GM19099 (cell line): ENCODE data around the gene TOP3B.

Source experiments
- POLR2A ChIP-seq: IDR thresholded peaks from 3 replicates; pipeline ENCODE4 v1.6.1; 2011; ENCODE audit warnings: low read depth; ENCODE audit not compliant: insufficient read length; ENCODE audit errors: extremely low read depth

Gene TOP3B

DNA sequence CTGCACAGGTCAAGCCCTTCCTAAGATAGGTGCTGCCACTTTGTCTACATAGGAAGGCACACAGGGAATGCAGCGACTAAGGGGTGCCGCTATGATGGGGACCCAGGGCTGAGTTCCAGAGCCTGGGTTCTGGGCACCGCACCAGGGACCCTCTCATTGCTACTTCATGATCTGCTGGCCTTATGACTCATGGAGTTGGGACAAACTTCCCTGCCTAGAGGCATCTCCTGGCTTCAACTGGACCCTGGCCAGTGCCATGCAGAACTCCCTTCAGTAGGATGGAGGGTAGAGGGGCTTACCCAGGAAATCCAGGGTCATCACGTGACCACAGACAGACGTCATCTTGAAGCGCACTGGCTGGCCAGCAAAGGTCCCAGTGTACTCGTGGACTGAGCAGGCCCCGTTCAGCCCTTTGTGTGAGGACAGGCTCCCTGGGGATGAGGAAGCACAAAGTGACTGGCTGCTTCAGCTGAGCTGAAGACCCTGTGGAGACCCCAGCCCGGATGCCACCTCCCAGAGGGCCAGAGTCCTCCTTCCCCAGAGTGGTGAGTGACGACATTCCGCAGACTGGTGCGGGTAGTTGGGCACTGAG is 8.4 kb downstream of the TOP3B start:
- no peak for TF ChIP-seq POLR2A

DNA sequence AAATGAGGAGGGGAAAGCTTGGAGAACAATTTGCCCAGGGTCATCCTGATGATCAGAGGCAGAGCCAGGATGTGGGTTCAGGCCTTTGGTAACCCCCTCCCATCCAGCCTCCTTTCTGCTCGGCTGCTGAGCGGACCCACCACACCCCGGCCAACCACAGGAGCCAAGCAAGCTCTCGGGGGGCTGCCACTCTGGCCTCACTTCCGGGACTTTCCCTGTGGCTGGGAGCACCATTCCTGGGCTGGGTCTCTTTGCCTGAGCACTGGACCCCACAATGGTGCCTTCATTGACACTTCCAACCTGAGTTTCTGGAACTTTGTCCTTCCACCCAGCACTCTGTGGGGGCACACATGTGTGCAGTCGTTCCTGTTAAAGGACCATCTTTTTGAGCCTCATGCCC is 9.8 kb downstream of the TOP3B start:
- no peak for TF ChIP-seq POLR2A

DNA sequence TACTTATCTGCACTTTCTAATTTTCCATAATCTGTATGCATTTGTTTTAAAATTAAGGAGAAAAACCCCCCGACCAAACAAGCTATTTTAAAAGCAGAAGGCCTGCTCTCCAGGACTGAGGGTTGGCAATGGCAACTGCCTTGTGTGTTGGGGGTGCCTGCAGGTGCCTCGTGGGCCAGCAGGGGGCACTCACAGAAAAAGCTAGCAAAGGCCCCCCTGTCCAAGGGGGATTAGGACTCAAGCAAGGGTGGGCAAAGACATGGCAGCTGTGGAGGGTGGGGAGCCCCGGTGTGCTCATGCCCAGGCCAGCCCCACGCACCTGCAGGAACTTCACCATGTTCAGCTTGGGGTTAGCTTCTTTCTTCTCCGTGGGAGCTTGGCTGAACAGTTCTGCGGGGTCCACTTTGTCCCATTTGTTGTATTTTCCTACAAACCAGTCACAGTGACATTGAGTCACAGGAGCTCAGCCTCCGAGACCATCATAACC is 10.3 kb downstream of the TOP3B start:
- no peak for TF ChIP-seq POLR2A

DNA sequence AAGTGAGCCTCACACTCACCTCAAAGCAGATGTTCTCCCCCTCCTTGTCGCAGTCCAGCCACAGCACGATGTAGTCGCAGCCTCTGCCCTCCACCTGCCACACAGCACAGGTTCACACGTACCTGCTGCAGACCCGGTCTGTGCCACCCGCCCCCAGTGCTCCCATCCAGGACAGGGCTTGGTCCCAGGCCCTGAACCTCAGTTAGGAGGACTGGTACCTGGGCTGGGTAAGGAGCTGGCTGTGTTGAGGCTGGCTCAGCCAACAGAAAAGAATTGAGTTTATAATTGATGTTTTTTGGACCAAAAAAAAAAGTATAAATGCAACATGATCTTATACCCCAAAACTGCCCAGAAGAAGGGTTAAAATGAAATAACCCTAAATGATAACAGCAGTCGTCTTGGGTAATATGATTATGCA is 10.7 kb downstream of the TOP3B start:
- TF ChIP-seq POLR2A, result no peak

DNA sequence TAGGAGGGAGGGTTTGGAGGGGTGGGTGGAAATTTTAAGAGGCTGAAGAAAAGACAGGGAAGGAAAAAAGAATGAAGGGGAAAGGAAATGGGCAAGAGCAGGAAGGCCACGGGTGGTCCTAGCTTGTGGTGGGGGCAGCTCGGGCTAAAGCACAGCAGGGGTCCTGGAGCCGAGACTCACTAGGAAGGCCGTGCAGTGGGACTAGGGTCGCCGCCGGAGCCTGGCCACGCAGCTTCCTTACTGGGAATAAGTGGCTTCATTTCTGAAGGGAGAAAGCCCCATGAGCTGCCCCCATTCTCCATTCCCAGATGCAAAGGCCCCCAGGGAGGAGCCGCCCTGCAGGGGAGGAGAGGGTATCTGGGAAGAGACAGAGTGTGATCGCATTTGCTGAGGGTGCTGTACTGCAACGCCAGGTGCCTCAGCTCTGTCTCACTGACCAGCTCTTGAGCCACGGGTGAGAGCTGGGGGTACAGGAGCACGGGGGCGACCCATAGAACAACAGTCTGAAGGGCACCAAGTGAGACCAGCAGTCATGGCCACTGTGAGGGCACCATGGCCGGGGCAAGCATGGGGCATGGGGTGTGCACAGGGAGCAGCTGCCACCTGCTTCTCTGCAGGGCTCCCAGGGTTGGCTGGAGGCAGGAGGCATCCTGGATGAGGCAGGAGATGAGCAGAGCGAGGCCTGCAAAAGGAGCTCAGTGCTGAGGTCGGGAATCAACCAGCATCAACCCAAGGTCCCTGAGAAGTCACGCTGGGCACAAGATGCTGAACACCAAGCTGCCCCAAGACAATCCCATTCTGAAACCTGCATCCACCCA is 11.6 kb downstream of the TOP3B start:
- TF ChIP-seq POLR2A, result no peak

DNA sequence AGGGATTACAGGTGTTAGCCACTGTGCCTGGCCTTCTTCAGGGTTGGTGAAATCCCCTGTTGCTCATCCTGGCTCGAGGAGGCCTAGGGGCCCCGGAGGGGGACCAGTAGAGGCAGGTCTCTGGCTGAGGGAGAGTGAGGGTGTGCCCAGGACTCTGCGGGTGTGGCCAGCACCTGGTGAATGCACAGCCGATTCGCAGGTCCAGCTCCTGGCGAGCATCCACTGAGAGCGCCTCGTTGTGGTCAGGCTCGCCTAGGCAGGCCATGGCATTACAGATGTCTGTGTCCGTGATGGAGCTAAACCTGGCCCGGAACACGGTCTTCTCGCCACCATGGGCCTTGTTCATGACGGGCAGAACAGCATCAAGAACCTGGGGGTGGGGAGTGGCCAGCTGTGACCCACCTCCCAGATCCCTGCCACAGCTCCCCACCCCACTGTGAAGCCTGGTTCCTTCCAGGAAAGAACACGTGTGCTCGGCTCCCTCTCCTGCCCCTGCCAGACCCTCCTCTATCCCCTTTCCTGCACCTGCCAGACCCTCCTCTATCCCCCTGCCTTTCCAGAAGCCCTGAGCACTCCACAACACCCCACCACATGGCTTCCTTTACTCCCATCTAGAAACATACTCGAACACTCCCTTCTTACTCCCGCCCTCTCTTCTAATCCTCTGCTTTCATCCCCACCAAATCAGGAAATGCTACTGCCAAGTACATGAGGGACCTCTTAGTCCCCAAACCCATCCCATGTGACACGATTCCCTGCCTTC is 12.4 kb downstream of the TOP3B start:
- TF ChIP-seq POLR2A, result no peak

DNA sequence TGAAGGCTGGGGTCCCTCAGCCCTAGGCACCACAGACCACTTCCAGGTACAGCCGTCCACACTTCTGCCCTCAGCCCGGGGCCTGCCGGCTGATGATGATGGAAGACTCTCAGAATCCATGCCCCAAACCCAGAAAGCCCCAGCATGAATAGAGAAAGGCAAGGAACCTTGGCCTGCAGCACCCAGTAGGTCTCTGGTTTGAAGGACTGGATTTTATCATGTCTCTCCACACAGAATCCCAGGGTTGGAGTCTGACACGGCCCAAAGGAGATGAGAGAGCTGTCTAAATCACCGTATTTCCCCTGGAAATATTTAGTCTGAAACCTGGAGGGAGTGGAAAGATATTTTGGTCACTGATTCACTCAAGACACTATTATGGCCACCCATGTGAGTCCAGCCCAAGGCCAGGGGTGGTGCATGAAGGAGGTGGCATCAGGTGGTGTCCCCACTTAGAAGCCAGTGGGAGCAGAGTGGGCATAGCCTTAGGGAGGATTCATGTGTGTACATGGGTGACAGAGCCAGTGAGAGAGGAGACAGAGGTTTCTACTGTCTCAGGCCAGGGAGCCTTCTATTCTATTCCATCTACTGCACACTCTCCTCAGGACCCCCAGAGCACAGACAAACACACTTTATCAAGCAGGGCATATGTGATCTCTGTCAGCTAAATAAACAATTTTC is 14.0 kb downstream of the TOP3B start:
- TF ChIP-seq POLR2A, result no peak

DNA sequence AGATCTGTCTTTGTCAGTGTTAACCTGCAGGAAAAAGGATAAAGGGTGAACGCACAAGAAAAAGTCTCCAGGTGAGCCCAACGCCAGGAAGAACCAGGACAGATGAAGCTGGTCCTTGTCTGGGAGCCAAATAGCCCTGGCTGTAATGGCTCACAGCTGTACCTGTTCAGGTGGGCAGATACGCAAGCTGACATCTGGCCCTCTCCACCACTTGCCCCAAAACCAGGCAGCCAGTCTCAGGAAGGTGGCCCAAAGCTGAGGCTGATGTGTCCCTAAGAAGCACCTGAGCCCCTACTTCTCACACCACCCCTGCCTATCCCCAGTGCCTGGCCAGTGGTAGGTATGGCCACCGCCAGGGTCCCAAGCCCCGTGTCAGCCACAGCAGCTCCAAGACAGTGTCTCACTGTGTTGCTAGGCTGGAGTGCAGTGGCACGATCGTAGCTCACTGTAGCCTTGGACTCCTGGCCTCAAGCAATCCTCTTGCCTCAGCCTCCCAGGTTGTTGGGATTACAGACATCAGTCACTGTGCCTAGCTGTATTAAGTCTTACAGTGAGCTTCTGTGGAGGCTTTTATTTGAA is 14.8 kb downstream of the TOP3B start:
- TF ChIP-seq POLR2A, result no peak

DNA sequence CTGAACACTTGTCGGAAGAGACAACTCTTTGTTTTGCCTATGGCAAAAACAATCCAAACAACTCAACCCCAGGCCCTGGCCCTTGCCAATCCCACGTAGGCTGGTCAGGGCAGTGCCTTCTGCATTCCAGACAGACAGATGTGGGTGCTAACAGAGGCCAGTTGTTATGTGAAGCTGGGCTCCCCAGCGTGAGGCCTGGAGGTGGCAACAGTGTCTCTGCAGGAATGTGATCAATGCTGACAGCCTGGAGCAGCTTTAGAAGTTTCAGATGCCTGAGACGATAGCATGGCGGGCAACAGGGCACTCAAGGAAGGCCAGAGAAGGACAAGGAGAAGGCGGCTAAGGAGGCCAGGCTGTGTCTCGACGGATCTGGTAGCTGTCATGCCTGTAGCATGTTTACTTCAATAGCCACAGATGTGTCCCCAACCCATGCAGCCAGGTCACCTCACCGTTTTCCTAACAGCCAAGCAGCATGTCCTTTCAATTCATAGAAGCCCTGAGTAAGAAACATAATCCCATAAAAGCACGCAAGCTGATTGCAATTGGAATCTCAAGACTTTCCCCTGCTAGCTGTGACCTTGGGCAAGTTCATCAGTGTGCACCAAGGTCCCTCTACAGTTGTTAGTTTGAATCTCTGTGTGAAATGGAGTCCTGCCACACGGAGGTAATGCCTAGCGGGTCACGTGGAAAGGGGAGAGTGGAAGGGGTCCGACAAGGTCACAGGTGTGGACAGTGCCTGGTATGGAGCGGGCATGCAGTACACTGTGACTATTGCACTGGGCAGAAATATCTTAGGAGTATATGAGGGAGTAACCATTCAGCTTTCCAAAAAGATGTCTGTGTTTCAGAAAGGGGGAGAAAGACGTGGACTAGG is 15.7 kb downstream of the TOP3B start:
- no peak for TF ChIP-seq POLR2A

DNA sequence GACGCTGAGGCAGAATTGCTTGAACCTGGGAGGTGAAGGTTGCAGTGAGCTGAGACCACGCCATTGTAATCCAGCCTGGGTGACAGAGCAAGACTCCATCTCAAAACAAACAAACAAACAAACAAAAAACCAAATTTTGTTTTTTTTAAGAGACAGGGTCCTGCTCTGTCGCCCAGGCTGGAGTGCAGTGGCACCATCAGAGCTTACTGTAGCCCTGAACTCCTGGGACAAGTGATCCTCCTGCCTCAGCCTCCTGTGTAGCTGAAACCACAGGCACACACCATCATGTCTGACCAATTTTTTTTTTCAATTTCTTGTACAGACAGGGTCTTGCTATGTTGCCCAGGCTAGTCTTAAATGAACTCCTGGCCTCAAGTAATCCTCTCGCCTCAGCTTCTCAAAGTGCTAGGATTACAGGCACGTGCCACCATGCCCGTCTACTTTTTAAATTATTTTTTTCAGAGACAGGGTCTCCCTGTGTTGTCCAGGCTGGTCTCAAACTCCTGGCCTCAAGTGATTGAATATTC is 16.8 kb downstream of the TOP3B start:
- TF ChIP-seq POLR2A, result no peak

DNA sequence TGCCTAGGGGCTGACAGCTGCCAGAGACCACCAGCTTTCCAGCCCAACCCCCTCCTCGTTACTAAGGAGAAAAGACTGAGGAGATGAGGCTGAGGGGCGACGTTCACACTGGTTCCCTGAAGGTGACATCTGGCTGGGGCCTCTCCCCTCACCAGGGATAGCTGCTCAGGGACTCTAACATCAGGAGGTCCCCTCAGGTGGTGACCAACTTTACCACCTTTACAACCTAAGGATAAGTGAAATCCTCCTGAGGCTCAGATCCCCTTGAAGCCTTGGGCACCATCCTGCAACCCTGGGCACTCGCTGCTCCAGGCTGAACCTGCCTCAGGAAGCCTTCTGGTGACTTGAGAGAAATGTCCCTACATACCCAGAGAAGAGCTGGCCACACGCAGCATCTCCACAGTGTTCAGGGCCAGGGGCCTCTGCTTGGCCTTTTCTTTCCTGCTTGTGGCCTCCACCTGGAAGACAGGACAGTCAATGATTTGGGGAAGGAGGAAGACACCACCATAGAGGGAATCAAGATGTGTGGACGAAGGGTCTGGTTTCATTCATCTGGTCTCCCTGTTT is 17.6 kb downstream of the TOP3B start:
- TF ChIP-seq POLR2A, result no peak

DNA sequence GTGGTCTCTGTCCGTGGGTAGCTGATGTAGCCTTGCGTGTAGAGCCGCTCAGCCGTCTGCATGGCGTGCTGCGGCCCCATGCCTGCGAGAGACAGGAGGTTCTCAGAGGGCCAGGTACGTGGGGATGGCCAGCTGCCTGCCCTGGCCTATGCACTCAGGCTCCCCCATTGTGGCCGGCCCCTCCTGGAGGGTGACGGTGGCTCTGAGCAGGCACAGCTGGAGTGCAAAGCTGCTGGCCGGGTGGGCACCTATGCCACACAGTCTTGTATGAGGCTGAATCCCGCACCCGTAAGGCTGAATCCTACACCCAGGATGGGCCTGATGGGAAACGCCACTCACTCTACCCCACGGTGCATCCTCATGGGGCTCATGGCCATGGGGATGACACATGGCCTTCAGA is 18.4 kb downstream of the TOP3B start:
- no peak for TF ChIP-seq POLR2A

DNA sequence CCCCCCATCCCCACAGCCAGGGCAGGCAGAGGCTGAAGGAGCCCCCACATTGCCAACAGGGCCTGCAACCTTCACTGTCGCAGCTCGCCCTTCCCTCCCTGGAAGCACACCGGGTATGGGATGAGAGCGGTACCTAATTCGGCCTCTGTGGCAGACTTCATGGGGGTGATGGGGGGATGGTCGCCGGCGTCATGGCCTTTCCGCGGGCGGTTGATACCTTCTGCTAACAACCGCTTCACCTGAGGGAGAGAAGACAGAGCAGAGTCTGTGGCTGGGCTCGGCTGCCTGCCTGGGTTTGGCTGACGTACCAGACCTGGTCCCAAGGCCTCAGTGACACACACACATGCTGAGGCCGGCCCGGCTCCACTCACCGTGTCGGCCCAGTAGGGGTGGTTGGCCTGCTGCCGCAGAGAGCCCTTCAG is 18.8 kb downstream of the TOP3B start:
- no peak for TF ChIP-seq POLR2A

DNA sequence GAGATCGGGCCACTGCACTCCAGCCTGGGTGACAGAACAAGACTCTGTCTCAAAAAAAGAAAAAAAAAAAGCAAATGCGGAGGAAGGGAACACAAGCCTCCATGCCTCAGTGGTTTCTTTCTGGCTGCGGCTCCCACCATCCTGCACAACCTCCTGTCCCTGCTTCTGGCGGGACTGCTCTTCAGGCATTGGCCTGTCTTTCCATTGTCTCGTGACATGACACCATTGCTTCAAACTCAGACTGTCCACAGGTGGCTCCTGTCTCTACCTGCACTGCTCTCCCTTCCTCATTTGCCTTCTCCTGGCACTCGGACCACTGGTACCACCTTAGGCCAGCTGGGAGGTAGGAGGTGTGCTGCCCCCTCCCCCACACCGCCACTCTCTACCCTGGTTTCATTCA is 19.3 kb downstream of the TOP3B start:
- no peak for TF ChIP-seq POLR2A

DNA sequence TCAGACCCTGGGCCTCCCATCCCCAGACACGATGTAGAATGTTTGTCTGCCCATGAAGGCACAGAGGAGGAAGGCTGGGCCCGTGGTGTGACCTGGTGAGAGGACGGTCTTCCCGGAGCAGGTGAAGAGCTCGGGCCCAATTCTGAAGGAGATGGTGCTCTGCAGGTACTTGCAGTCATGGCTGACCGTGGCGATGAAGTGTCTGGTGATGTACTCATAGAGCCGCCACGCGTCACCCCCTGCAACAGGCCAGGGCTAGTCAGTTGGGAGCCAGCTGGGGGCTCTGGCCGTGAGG is 20.0 kb downstream of the TOP3B start:
- no peak for TF ChIP-seq POLR2A
